Measurements from ENCODE around the gene DARS1. TPM values are rescaled to one million over a fixed set of nuclear protein-coding genes. Genes with fewer than 3 reads are reported as not detected.

DARS1 gene
- total RNA-seq, 6 experiments from 2014 or later = 19.9 to 49.1 (median 34.8) TPM

GRCh38 chr2:136001131-136001530 lies 15.7 kb upstream of the DARS1 start:
- no peaks in the 10 kb centered on the region for H3K36me3 ChIP-seq
- no peak overlapping the region for H3K4me3 ChIP-seq
- ATAC-seq (no peak), DNase-seq (no peak)
- 92% methylated on average over 1 of the region's 1 CpG for WGBS (ENCODE audit: insufficient coverage, low coverage, low lambda C conversion rate, missing lambda C conversion rate)
- H3K4me1 ChIP-seq = no peaks in the 10 kb centered on the region
- intact Hi-C loops (cut with DNase I) = no loop called here
- H3K27me3 ChIP-seq = no peaks in the 10 kb centered on the region
- H3K27ac ChIP-seq = no peak overlapping the region
- H3K9me3 ChIP-seq = no peaks in the 10 kb centered on the region
- no peak for TF ChIP-seq CTCF (IDR thresholded peaks at IDR 0.05)
- TF ChIP-seq POLR2A (IDR thresholded peaks at IDR 0.05) = no peak

GRCh38 chr2:136000502-136000901 lies 15.1 kb upstream of the DARS1 start:
- DNase-seq (no peak), ATAC-seq (peak in 3 of 4 donors; percentile 48 to 71 (median 49))
- no peak overlapping the region for H3K27ac ChIP-seq
- H3K4me1 ChIP-seq = no peaks in the 10 kb centered on the region
- no peaks in the 10 kb centered on the region for H3K36me3 ChIP-seq
- 32% methylated on average over 2 of the region's 2 CpGs for WGBS (ENCODE audit: insufficient coverage, low coverage, low lambda C conversion rate, missing lambda C conversion rate)
- H3K9me3 ChIP-seq = no peaks in the 10 kb centered on the region
- intact Hi-C loops (cut with DNase I) = no loop called here
- H3K4me3 ChIP-seq = no peak overlapping the region
- no peaks in the 10 kb centered on the region for H3K27me3 ChIP-seq
- no peak for TF ChIP-seq POLR2A (IDR thresholded peaks at IDR 0.05)
- no peak for TF ChIP-seq CTCF (IDR thresholded peaks at IDR 0.05)

GRCh38 chr2:135999899-136000298 lies 14.5 kb upstream of the DARS1 start:
- 55% methylated on average over 4 of the region's 4 CpGs for WGBS (ENCODE audit: insufficient coverage, low coverage, low lambda C conversion rate, missing lambda C conversion rate)
- no peaks in the 10 kb centered on the region for H3K36me3 ChIP-seq
- H3K27me3 ChIP-seq = no peaks in the 10 kb centered on the region
- intact Hi-C loops (cut with DNase I) = no loop called here
- ATAC-seq = no peak
- no peaks in the 10 kb centered on the region for H3K9me3 ChIP-seq
- H3K4me3 ChIP-seq = no peak overlapping the region
- no peaks in the 10 kb centered on the region for H3K4me1 ChIP-seq
- H3K27ac ChIP-seq = no peak overlapping the region
- TF ChIP-seq CTCF (IDR thresholded peaks at IDR 0.05) (no peak), POLR2A (IDR thresholded peaks at IDR 0.05) (no peak)
- no peak for DNase-seq

- Histone ChIP-seq H3K4me1 (no peaks in the 10 kb centered on the region), H3K27me3 (no peaks in the 10 kb centered on the region), H3K4me3 (no peak overlapping the region), H3K36me3 (no peaks in the 10 kb centered on the region), H3K27ac (no peak overlapping the region), H3K9me3 (no peaks in the 10 kb centered on the region)
- ATAC-seq (no peak), DNase-seq (no peak)
- intact Hi-C loops (cut with DNase I) = no loop called here
- no peak for TF ChIP-seq POLR2A (IDR thresholded peaks at IDR 0.05)
- no peak for TF ChIP-seq CTCF (IDR thresholded peaks at IDR 0.05)
- WGBS (ENCODE audit: insufficient coverage, low coverage, low lambda C conversion rate, missing lambda C conversion rate) = 94% methylated on average over 5 of the region's 5 CpGs
Observed at GRCh38 chr2:135998879-135999278, 13.5 kb upstream of the DARS1 start.

GRCh38 chr2:135997380-135997779 lies 12.0 kb upstream of the DARS1 start:
- 46% methylated on average over 2 of the region's 5 CpGs for WGBS (ENCODE audit: insufficient coverage, low coverage, low lambda C conversion rate, missing lambda C conversion rate)
- DNase-seq = no peak
- TF ChIP-seq POLR2A (IDR thresholded peaks at IDR 0.05) = no peak
- TF ChIP-seq CTCF (IDR thresholded peaks at IDR 0.05) = no peak
- ATAC-seq = peak in 3 of 4 donors; percentile 33 to 50 (median 47)
- Histone ChIP-seq H3K27me3 (no peaks in the 10 kb centered on the region), H3K9me3 (no peaks in the 10 kb centered on the region), H3K4me3 (no peak overlapping the region), H3K4me1 (no peaks in the 10 kb centered on the region), H3K27ac (no peak overlapping the region), H3K36me3 (no peaks in the 10 kb centered on the region)
- intact Hi-C loops (cut with DNase I) = no loop called here

All from right lobe of liver (tissue), 6 donors.